CD4-positive, alpha-beta T cell (primary cell): ENCODE results near the gene EZH1. TPM values are rescaled to one million over a fixed set of nuclear protein-coding genes. Genes with fewer than 3 reads are reported as not detected.

Experiments
- ATAC-seq: fragments of 200-7000 bp; cut with Tn5 transposase; one replicate; pipeline ENCODE4 v1.10.0; 2022; ENCODE audit warnings: mild to moderate bottlenecking; ENCODE audit not compliant: poor library complexity
- CTCF ChIA-PET: fragments of 350-600 bp; sonication (Branson Sonifier 250); formaldehyde crosslinking; loops from one replicate; lab custom pipeline; 2021; ENCODE audit warnings: antibody characterized with exemption, inconsistent platforms; lab: Charles Lee
- POLR2A ChIA-PET: fragments of 350-600 bp; sonication (Branson Sonifier 250); formaldehyde crosslinking; loops from one replicate; lab custom pipeline; 2021; ENCODE audit warnings: antibody characterized with exemption, inconsistent platforms; lab: Charles Lee
- DNase-seq, 14 experiments: peaks; one replicate each; pipeline ENCODE4 v3.0.0-alpha.2; 2013 to 2020; ENCODE audit warnings: mixed read lengths in 2 of 14
- H3K27ac ChIP-seq, 2 donors: one replicate each; pipeline versions ENCODE4 v1.5.1 to v1.7.0; 2013; ENCODE audit warnings: low read length in 2 of 2, low read depth in 1 of 2, mild to moderate bottlenecking in 1 of 2
- H3K27me3 ChIP-seq, 2 experiments: 1 replicate in 1 of 2; 2 replicates in 1 of 2; pipeline versions ENCODE4 v1.6.1 to v1.7.0; 2013; ENCODE audit warnings: low read length in 2 of 2, control low read depth in 1 of 2, mild to moderate bottlenecking in 1 of 2, moderate library complexity in 1 of 2; ENCODE audit not compliant: insufficient read depth in 2 of 2, control insufficient read depth in 1 of 2
- H3K36me3 ChIP-seq: one replicate; pipeline ENCODE4 v1.6.1; 2013; ENCODE audit warnings: low read length, control low read depth; ENCODE audit not compliant: insufficient read depth
- H3K4me1 ChIP-seq: one replicate; pipeline ENCODE4 v1.6.1; 2013; ENCODE audit warnings: low read length, control low read depth; ENCODE audit not compliant: insufficient read depth
- H3K4me3 ChIP-seq: one replicate; pipeline ENCODE4 v1.5.1; 2013; ENCODE audit warnings: mild to moderate bottlenecking, low read length, moderate library complexity
- H3K9me3 ChIP-seq, 2 experiments: 1 replicate in 1 of 2; 2 replicates in 1 of 2; pipeline versions ENCODE4 v1.6.1 to v1.7.0; 2013; ENCODE audit warnings: low read length in 2 of 2, mild to moderate bottlenecking in 2 of 2, control low read depth in 1 of 2, moderate library complexity in 1 of 2; ENCODE audit not compliant: control insufficient read depth in 1 of 2, insufficient read depth in 1 of 2
- H3K27ac Mint-ChIP-seq: one replicate; pipeline ENCODE4 v1.8.0; 2020; ENCODE audit warnings: mixed read lengths
- H3K27me3 Mint-ChIP-seq: one replicate; pipeline ENCODE4 v1.8.0; 2021; ENCODE audit warnings: mixed read lengths
- H3K36me3 Mint-ChIP-seq: one replicate; pipeline ENCODE4 v1.8.0; 2021; ENCODE audit warnings: low read depth, mixed read lengths
- H3K4me1 Mint-ChIP-seq: one replicate; pipeline ENCODE4 v1.8.0; 2021; ENCODE audit warnings: low read depth, mixed read lengths
- H3K4me3 Mint-ChIP-seq: one replicate; pipeline ENCODE4 v1.8.0; 2020; ENCODE audit warnings: mild to moderate bottlenecking, mixed read lengths
- H3K9me3 Mint-ChIP-seq: one replicate; pipeline ENCODE4 v1.8.0; 2020; ENCODE audit warnings: mixed read lengths
- intact Hi-C, 2 experiments: fragments of 100-400 bp; cut with DNase I in 1 of 2; cut with micrococcal nuclease in 1 of 2; formaldehyde crosslinking; loops; one replicate each; pipeline versions ENCODE4 v1.15.1 to v1.9.0; 2023 to 2025; cut with DNase I, micrococcal nuclease
- total RNA-seq, 174 experiments: library from RNA in 2 of 174; stranded (reverse) in 2 of 174; gene quantifications; one replicate each; pipeline ENCODE4 v1.2.3 and lab custom pipeline; 2021 to 2026
- TF ChIP-seq, protein P1 (sequence below): fragments of 200-600 bp; IDR thresholded peaks from one replicate; pipeline ENCODE4 v1.8.0; 2022; ENCODE audit warnings: antibody characterized with exemption, mild to moderate bottlenecking

Gene EZH1
- total RNA-seq, 2 experiments from 2014 or later: 73.3 to 76.1 TPM

DNA sequence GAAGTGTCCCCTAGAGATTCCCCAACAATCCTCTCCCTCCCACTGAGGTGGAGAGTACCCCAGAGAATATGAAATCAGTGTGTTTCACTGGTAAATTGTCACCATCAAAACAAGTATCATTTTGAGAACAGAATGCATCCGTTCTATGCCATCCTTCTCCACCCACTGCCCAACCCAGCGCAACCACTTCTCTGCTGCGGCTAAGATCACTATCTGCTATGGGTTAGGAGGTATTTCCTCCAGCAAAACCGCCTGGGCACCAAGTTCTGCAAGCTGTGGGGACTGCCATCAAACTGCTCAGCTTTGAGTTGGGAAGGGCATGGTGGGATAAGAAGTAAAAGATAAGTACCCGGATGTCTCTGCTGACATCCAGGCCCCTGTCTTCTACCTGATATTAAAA lies 38.1 kb downstream of the EZH1 start:
- Mint-ChIP-seq H3K36me3 (peaks cover 95% of the 10 kb centered on the region), H3K27me3 (no peaks in the 10 kb centered on the region), H3K9me3 (no peaks in the 10 kb centered on the region), H3K4me3 (peak overlapping the region; percentile 56), H3K4me1 (peaks cover 36% of the 10 kb centered on the region), H3K27ac (peak overlapping the region; percentile 23)
- peaks cover 92% of the 10 kb centered on the region for H3K36me3 ChIP-seq
- peaks cover 60% of the 10 kb centered on the region for H3K4me1 ChIP-seq
- no peak overlapping the region for H3K27ac ChIP-seq
- POLR2A ChIA-PET: interaction anchor here (0.7 to 1.1 kb wide), 5 partner anchors 27 to 789 kb away, joined by 3 to 6 read pairs (median 3); partner anchors contain the start of genes EZH1, RETREG3 and TUBG1
- H3K9me3 ChIP-seq: no peaks in the 10 kb centered on the region
- no peak overlapping the region for H3K4me3 ChIP-seq
- CTCF ChIA-PET: interaction anchor here (0.9 to 1.2 kb wide), 2 partner anchors 57 to 128 kb away, joined by 3 to 4 read pairs; no protein-coding TSS in a partner anchor
- peak in 13 of 14 experiments; percentile 24 to 79 (median 40) for DNase-seq
- peak; percentile 90 for ATAC-seq
- no peaks in the 10 kb centered on the region for H3K27me3 ChIP-seq
- TF ChIP-seq, protein P1, sequence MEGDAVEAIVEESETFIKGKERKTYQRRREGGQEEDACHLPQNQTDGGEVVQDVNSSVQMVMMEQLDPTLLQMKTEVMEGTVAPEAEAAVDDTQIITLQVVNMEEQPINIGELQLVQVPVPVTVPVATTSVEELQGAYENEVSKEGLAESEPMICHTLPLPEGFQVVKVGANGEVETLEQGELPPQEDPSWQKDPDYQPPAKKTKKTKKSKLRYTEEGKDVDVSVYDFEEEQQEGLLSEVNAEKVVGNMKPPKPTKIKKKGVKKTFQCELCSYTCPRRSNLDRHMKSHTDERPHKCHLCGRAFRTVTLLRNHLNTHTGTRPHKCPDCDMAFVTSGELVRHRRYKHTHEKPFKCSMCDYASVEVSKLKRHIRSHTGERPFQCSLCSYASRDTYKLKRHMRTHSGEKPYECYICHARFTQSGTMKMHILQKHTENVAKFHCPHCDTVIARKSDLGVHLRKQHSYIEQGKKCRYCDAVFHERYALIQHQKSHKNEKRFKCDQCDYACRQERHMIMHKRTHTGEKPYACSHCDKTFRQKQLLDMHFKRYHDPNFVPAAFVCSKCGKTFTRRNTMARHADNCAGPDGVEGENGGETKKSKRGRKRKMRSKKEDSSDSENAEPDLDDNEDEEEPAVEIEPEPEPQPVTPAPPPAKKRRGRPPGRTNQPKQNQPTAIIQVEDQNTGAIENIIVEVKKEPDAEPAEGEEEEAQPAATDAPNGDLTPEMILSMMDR: no peak
- intact Hi-C loops: no loop called here

DNA sequence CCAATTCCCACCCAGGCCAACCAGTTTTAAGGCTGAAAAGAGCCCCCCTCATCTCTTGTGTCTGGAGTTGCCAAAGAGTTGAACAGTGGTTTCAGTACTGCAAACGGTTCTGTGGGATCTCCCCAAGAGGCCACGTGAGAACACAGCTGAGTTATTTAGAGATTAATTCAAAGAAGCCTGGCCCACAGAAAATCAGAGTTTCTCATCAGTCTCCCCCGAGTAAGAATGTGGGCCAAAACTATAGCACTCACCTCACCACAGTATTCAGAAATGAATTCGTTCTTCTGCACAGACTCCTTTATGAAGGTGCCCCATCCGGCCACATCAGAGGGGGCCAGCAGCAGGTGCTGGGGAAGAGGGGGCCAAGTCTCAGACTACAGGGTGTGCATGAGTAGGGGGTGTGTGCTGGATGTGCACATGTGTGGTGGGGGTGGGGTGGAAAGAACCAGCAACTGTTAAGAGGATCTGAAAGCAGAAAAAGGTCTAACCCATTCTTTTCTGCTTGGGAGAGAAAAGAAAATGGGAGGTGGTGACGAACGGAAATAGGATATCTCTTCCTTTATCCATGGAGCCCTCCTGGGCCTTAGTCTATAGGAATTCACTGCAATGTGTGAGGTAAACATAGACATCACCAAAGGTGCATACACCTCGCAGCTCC lies 39.9 kb downstream of the EZH1 start:
- DNase-seq (no peak), ATAC-seq (no peak)
- Mint-ChIP-seq H3K27me3 (no peaks in the 10 kb centered on the region), H3K4me3 (no peak overlapping the region), H3K4me1 (peaks cover 36% of the 10 kb centered on the region), H3K9me3 (no peaks in the 10 kb centered on the region), H3K27ac (no peak overlapping the region), H3K36me3 (peaks cover 96% of the 10 kb centered on the region)
- Histone ChIP-seq H3K27me3 (no peaks in the 10 kb centered on the region), H3K4me3 (no peak overlapping the region), H3K36me3 (peaks cover 92% of the 10 kb centered on the region), H3K27ac (no peak overlapping the region), H3K9me3 (no peaks in the 10 kb centered on the region), H3K4me1 (peaks cover 59% of the 10 kb centered on the region)
- intact Hi-C loops: no loop called here
- CTCF ChIA-PET: no interaction called here
- POLR2A ChIA-PET: interaction anchor here (0.7 kb wide), 1 partner anchor 795 kb away, joined by 3 read pairs; no protein-coding TSS in a partner anchor
- TF ChIP-seq, protein P1: no peak

DNA sequence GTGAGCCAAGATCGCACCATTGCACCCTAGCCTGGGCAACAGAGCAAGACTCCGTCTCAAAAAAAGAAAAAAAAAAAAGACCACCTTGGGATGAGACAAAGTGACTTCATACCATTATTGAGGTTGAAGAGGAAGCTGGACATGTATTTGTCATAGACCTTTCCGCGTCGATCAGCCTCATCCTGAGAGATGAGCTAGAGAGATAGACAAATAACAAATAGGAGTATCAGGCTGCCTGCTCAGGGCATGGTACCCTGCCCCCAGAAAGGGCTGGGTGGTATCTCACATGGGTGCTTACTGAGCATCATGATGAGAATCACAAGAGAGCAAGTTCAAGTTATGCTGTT lies 40.4 kb downstream of the EZH1 start:
- Histone ChIP-seq H3K27ac (no peak overlapping the region), H3K36me3 (peaks cover 87% of the 10 kb centered on the region), H3K4me3 (no peak overlapping the region), H3K27me3 (no peaks in the 10 kb centered on the region), H3K4me1 (peaks cover 54% of the 10 kb centered on the region), H3K9me3 (no peaks in the 10 kb centered on the region)
- TF ChIP-seq, protein P1: no peak
- Mint-ChIP-seq H3K36me3 (peaks cover 95% of the 10 kb centered on the region), H3K27ac (no peak overlapping the region), H3K4me1 (peaks cover 36% of the 10 kb centered on the region), H3K4me3 (no peak overlapping the region), H3K9me3 (no peaks in the 10 kb centered on the region), H3K27me3 (no peaks in the 10 kb centered on the region)
- intact Hi-C loops: no loop called here
- ATAC-seq (no peak), DNase-seq (no peak)
- CTCF ChIA-PET: no interaction called here
- POLR2A ChIA-PET: interaction anchor here (0.7 kb wide), 1 partner anchor 794 kb away, joined by 3 read pairs; no protein-coding TSS in a partner anchor
